GM10266 (cell line): ENCODE results near the gene FAM131A.

Experiments
- DNase-seq: peaks from one replicate; pipeline ENCODE4 v3.0.0; 2012; ENCODE audit errors: extremely low spot score
- TF ChIP-seq, protein P1 (sequence below): IDR thresholded peaks from 2 replicates; pipeline ENCODE4 v1.5.1; 2012; ENCODE audit warnings: mild to moderate bottlenecking, low read depth; ENCODE audit not compliant: control insufficient read depth, insufficient read depth; ENCODE audit errors: missing control alignments

Gene FAM131A

DNA sequence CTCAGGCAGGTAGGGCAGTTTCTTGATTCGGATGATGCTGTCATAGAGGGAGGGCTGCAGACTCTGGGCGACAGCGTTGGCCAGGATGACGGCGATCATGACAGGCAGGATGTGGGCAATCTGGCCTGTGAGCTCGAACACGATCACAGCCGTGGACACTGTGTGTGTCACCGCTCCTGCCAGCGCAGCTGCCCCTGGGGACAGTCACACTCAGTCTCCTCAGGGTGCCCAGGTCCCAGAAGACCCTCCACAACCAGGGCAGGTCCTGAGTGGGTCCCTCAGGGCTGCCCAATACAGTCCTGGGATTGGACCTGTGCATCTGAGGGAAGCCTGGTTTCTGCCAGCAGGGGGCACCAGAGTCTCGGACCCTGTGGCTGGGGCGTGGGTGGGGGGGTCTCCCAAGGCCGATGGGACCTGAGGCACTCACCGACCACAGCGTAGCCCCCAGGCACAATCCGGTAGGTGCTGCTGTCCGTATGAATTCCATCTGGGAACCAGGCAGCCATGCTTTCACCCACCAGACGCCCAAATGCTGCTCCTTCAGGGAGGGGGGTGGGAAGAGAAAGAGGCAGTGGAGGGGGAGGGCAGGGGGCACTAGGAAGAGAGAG, 16.8 kb downstream of the FAM131A start:
- peak; percentile 87 for DNase-seq
- TF ChIP-seq, protein P1, sequence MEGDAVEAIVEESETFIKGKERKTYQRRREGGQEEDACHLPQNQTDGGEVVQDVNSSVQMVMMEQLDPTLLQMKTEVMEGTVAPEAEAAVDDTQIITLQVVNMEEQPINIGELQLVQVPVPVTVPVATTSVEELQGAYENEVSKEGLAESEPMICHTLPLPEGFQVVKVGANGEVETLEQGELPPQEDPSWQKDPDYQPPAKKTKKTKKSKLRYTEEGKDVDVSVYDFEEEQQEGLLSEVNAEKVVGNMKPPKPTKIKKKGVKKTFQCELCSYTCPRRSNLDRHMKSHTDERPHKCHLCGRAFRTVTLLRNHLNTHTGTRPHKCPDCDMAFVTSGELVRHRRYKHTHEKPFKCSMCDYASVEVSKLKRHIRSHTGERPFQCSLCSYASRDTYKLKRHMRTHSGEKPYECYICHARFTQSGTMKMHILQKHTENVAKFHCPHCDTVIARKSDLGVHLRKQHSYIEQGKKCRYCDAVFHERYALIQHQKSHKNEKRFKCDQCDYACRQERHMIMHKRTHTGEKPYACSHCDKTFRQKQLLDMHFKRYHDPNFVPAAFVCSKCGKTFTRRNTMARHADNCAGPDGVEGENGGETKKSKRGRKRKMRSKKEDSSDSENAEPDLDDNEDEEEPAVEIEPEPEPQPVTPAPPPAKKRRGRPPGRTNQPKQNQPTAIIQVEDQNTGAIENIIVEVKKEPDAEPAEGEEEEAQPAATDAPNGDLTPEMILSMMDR, result peak; percentile 94

DNA sequence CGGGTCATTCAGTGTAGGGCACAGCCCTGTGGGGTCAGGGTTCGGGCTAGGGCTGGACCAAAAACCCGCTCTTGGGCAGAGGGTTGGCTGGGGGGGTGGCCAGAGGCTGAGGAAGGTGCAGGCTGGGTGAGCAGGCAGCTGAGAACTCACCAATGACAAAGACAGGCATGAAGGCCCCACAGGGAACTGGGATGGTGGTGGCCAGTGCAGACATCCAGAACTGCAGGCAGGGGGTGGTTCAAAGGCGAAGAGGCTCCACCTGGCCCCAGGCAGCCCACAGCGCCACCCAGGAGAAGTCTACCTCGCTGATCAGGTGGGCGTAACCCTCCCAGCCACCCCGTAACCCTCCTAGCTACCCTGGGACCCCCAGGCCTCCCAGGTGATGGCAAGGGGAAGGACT, 17.4 kb downstream of the FAM131A start:
- DNase-seq, result no peak
- TF ChIP-seq, protein P1, result no peak

DNA sequence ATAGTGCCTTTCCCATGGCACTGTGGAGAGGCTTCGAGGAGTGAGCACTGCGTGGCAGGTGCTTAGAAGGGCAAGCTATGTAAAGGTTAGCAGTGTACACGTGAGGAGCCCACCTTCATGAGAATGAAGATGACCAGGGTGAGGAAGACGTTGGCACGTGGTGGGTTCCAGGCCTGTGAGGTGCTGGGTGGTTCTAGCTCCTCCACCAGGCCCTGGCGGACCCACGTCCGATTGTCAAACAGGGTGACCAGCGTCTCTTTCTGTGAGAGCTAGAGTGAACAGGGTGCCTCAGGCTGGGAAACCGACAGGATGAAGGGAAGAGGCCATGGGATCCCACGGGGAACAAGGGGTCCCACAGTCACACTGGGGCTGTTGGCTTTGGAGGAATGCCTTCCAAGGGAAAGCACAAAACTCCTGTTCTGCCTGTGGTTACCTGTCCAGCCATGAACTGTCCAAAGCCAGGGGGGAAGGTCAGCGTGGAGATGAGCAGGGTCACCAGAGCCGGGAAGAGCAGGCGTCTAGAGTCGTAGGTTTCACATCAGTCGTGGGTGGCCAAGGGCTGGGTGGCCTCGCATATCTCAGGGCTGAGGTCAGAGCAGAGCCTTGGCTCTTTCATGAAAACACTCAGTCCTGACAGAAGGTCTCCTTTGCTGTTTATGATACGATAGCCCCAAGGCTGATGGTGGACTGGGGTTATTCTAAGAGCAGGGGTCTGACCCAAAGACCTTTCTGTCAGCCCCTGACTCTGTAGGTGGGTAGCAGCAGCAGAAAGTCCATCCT, 18.1 kb downstream of the FAM131A start:
- no peak for DNase-seq
- TF ChIP-seq, protein P1, result no peak

DNA sequence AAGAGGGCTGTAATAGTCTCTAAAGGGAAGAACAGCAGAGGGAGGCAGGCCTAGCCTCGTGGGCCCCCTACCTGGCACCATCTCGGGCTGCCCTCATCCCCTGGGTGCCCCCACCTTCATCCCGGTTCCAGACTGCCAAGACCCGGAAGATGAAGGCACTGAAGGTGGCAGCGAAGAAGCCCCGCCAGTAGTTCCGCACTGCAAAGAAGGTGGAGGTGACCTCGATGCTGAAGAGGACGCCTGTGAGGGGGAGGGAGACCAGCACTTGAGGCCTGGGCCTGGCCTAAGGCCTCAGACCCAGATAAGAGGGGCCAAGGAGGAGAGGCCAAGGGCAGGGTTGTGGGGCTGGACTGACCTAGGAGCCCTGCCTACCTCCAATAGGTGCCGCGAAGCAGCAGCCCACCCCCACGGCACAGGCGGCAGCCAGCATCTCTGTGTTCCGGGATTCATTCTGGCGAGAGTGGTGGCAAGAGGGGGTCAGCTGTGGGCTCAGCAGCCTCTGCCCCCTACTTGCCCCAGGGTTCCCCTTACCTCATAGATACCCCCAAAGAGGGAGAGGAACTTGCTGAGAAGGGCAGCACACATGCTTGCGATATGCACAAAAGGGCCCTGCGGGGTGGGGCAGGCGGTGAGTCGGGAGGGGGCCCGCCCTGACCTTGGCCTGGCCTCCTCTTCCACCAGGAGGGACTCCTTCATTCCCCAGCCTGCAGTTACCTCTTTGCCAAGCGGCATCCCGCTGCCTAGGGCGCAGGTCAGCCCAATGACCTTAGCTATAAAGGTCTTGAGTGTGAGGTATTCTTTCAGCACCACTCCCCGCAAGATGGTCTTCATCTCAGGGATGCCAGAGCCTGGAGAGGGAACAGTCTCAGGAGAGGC, 20.1 kb downstream of the FAM131A start:
- no peak for DNase-seq
- TF ChIP-seq, protein P1, result no peak

DNA sequence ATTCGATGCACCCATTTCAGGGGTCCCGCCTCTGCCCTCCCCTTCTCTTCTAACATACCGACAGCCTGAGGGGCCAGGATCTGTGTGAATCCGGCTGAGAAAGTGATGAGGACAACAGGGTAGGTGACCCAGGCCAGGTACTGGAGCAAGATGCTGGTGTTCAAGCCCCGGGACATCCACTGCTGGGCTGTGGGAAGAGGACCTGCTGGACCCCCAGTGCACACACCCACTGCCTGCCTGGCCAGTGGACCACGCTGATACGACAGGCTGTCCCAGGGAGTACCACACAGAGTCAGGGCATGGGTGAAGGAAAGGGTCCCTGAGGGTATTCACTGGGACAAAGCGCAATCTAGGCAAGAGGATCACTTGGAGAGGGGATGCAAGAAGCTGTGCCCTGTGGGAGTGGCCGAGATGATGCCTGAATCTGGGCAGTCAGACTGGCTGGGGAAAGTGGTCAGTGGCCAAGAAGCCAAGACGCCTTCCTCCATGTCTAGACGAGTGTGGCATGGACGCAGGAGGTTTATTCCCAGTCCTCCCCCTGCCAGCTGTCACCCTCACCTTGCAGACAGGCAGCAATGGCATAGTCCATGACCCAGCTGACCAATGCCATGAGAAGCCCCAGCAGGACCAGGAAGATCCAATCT, 20.8 kb downstream of the FAM131A start:
- no peak for DNase-seq
- TF ChIP-seq, protein P1, result no peak

DNA sequence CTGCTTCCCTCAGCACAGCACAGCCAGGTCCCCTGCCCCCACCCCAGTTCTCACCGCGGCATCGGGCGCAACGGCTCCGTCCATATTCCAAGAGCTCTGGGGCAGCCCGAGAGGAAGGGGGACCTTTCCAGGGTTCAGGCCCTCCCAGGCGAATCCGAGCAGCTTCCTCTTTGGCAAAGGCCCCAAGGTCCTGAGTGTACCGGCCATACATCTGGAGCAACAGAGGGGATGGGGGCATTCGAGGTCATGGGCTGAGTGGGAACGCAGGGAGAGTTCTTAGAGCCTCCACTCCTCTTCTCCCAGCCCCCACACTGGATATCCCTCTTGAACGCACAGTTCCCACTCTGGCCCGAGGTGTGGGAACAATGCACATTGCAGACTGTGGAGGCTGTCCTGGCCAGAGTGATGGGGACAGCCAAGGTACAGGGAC, 21.5 kb downstream of the FAM131A start:
- DNase-seq, result no peak
- TF ChIP-seq, protein P1, result no peak
